GM21825 (cell line): ENCODE measurements around the gene ITGAL.

Experiments
- ATAC-seq: cut with Tn5 transposase; IDR thresholded peaks from one replicate; pipeline ENCODE4 v1.9.1; 2021; ENCODE audit warnings: mild to moderate bottlenecking, moderate library complexity; ENCODE audit not compliant: unreplicated experiment

Gene ITGAL

GRCh38 chr16:30567160-30567990 is 94.8 kb downstream of the ITGAL start:
- ATAC-seq: no peak

DNA sequence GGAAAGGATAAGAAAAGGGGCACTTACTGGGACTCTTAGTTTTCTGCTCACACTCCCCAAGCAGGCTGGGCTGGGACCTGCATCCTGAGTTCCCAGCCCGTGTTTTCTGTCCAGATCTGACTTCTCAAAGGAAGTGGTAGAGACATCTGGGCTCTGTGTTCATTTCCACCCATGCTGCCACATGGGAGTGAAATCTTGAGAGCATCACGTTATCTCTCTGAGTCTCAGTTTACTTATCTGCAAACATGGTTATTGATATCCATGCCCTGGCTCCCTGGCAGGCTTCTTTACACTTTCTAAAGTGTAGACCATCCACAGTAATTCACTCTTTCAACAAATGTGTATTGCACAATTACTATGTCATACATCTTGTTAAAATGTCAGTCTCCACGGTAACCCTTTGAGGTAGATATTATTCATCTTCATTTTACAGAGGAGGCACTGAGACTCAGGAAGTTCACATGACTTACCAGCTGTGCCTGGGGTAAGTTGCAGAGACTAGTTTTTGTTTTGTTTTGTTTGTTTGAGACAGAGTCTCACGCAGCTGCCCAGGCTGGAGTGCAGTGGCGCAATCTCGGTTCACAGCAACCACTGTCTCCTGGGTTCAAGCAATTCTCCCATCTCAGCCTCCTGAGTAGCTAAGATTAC is 95.6 kb downstream of the ITGAL start:
- ATAC-seq: no peak

DNA sequence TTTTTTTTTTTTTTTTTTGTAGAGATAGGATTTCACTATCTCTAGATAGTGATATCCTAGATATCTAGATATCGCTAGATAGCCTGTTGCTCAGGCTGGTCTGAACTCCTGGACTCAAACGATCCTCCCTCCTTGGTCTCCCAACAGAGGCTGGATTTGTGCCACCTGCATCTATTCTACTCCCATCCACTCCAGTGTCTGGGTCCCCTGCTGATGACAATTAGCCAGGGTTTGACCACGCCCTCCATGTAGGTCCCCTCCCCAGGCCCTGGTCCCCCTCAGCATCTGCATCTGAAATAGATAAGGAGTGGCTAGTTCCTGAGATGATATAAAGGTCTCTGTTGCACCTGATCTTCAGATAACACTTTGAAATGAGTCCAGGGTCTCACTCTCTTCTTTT is 96.7 kb downstream of the ITGAL start:
- ATAC-seq: no peak

DNA sequence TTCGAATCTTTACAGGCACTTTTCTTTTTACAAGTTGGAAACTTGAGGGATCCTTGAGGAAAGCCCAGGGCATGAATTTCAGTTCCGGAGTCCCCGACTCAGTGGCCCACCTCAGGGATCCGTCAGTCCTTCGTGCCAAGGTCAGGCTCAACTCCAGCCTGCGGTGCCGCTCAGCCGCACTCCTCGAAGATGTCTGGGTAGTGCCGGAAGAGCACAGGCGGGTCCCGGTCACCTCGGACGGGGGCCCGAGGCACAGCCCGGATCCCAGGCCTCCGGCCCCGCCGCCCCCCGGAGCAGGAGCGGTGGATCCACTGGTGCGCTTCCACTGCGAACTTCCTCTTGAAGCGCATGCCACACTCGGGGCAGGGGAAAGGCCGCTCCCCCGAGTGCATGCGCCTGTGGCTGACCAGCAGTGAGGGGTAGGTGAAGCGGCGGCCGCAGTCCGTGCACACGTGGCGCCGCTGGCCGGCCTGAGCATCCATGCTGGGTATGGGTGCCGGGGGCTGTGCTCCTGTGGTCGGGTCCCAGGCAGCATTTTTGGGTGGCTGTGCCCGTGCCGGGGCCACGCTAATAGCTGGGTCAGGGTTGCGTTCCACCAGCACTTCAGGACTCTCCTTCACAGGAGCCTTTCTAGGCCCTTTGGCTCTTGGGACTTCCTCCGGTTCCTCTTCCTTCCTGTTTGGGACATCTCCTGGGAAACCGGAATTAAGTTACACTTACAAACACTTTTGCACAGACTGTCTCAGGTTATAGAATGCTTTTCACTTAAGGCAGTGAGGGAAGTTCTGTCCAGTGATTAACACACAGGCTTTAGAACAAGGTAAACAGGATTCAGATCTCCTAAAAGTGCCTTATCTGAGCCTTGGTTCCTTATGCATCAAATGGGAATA is 97.4 kb downstream of the ITGAL start:
- ATAC-seq: no peak

GRCh38 chr16:30570636-30571444 is 98.3 kb downstream of the ITGAL start:
- ATAC-seq: no peak

DNA sequence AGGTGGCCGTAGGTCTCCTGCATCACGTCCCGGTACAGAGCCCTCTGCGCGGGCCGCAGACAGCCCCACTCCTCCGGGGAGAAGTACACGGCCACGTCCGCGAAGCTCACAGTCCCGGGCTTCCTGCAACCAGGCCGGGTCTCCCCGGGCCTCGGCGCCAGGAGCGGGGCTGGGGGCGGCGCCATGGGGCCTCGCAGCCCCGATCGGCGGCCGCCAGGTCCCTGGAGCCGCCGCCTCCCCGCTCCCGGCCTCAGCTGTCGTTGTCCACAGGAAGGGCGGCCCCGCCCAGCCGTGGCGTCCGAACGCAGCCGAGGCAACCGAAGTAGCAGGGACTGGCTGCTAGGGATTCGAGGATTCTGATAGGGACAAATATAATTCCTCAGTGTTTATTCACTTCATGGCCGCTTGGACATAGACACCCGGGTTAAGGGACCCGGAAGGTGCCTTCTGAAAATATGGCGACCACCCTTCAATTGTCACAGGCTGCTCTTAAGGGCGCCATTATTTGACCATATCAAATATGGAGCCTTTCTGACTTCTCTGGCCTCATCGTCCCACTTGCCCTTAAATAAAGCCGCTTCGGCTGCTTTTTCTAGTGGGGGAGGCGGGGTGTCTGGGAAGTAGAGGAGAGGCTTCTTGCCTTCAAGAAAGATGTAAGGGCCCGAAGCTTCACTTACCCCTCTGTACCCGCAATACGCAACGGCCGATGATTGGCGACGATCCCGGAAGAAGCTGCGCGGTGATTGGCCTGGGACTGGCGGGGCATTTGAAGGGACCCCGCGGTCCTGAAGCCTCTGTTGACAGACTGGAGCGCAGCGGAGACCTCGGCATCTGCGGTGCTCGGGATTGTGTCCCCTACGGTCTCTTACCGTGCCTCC is 99.1 kb downstream of the ITGAL start, which contains the start of gene ZNF688:
ZNF688 (minus strand) TSS at position 270 of the 878 bp plus-strand sequence; CDS start at position 185, 85 bp downstream.
- peak; percentile 61 for ATAC-seq
